NT2/D1 (cell line): ENCODE results near the gene RNF111.

Experiments
- DNase-seq: peaks from one replicate; pipeline ENCODE4 v3.0.0-alpha.2; 2011; ENCODE audit warnings: low read depth, low spot score
- H3K27me3 ChIP-seq: 2 replicates; pipeline ENCODE4 v1.6.0; 2011; ENCODE audit warnings: mild to moderate bottlenecking; ENCODE audit not compliant: insufficient read length, insufficient read depth
- H3K36me3 ChIP-seq: 2 replicates; pipeline ENCODE4 v1.6.1; 2011; ENCODE audit warnings: mild to moderate bottlenecking, low read length, mixed read lengths; ENCODE audit not compliant: insufficient read depth, insufficient read length
- H3K4me1 ChIP-seq: 2 replicates; pipeline ENCODE4 v1.5.1; 2011; ENCODE audit not compliant: insufficient read depth, insufficient read length
- H3K4me3 ChIP-seq: 2 replicates; pipeline ENCODE4 v1.5.1; 2011; ENCODE audit warnings: low read depth; ENCODE audit not compliant: insufficient read length
- H3K9ac ChIP-seq: 2 replicates; pipeline ENCODE4 v1.6.0; 2011; ENCODE audit warnings: low read depth; ENCODE audit not compliant: insufficient read length
- H3K9me3 ChIP-seq: 2 replicates; pipeline ENCODE4 v1.5.1; 2011; ENCODE audit warnings: mild to moderate bottlenecking, low read length; ENCODE audit not compliant: insufficient read depth
- SUZ12 ChIP-seq: IDR thresholded peaks from 2 replicates; pipeline ENCODE4 v1.6.1; 2011; ENCODE audit not compliant: insufficient read length, insufficient read depth; ENCODE audit errors: extremely low read depth
- YY1 ChIP-seq: IDR thresholded peaks from 2 replicates; pipeline ENCODE4 v1.6.1; 2011; ENCODE audit not compliant: insufficient read length, insufficient read depth
- ZNF274 ChIP-seq: IDR thresholded peaks from 2 replicates; pipeline ENCODE4 v1.6.1; 2011; ENCODE audit warnings: mild to moderate bottlenecking, low read depth, low read length

RNF111 gene

GRCh38 chr15:59060348-59060747, 72.9 kb downstream of the RNF111 start:
- DNase-seq = no peak
- Histone ChIP-seq H3K4me3 (no peak overlapping the region), H3K9me3 (no peaks in the 10 kb centered on the region), H3K27me3 (no peaks in the 10 kb centered on the region), H3K4me1 (no peaks in the 10 kb centered on the region), H3K36me3 (peaks cover 80% of the 10 kb centered on the region), H3K9ac (no peak overlapping the region)
- TF ChIP-seq YY1 = no peak
- no peak for TF ChIP-seq SUZ12
- TF ChIP-seq ZNF274 = no peak

DNA sequence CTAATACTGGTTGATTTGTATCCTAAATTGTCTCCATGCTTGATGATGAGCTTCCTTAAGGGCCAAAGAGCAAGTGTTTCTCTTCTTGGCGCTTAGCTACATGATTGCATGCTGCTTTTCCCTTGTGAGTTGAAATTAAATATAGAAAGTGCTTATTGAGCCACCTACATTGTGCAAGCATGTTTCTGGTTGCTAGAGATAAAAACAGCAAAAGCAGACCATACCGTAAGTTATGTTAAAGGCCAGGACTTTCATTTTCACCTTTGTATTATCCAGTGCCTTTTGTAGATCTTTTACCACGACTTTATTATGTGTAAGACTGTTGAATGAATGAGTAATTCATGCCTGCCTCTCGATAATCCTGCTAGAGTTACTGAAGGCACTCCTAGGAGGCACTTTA, 75.6 kb downstream of the RNF111 start:
- DNase-seq = no peak
- no peaks in the 10 kb centered on the region for H3K4me1 ChIP-seq
- TF ChIP-seq ZNF274 (no peak), SUZ12 (no peak), YY1 (no peak)
- no peak overlapping the region for H3K4me3 ChIP-seq
- peaks cover 91% of the 10 kb centered on the region for H3K36me3 ChIP-seq
- no peaks in the 10 kb centered on the region for H3K9me3 ChIP-seq
- H3K9ac ChIP-seq = no peak overlapping the region
- no peaks in the 10 kb centered on the region for H3K27me3 ChIP-seq

DNA sequence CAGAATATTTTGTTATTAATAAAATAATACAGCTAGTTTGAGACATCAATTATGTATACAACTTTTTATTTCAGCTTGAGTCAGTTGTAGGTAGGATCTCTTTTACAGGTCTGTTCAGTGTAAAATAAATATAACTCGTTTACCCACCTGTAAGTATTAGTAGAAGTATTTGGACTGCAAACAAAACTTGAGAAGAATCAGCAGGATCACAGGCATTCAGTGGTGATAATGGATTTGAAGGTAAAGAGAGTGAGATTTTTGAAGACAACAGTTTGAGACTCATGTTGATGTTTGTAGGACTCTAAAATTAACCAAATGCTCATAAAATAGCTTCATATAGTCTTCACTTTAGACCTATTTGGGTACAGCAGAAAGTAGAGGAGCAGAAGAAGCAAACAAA, 82.0 kb downstream of the RNF111 start:
- DNase-seq = no peak
- H3K4me3 ChIP-seq = no peak overlapping the region
- H3K9ac ChIP-seq = no peak overlapping the region
- H3K36me3 ChIP-seq = peaks cover 73% of the 10 kb centered on the region
- TF ChIP-seq SUZ12 = no peak
- TF ChIP-seq ZNF274 = no peak
- TF ChIP-seq YY1 = no peak
- no peaks in the 10 kb centered on the region for H3K4me1 ChIP-seq
- no peaks in the 10 kb centered on the region for H3K27me3 ChIP-seq
- H3K9me3 ChIP-seq = peaks cover 10% of the 10 kb centered on the region

DNA sequence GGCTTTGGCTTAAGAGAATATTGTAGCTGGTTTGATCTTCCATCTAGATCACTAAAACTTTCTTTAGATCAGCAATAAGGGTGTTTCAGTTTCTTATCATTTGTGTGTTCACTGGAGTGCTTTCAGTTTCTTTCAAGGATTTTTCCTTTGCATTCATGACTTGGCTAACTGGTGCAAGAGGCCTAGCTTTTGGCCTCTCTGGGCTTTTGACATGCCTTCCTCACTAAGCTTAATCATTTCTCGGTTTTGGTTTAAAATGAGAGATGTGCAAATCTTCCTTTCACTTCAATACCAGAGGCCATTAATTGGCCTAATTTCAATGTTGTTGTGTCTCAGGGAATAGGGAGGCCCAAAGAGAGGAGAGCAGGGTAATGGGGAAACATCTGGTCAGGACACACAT, 87.1 kb downstream of the RNF111 start:
- no peaks in the 10 kb centered on the region for H3K27me3 ChIP-seq
- H3K4me3 ChIP-seq = no peak overlapping the region
- DNase-seq = no peak
- H3K4me1 ChIP-seq = no peaks in the 10 kb centered on the region
- peaks cover 48% of the 10 kb centered on the region for H3K36me3 ChIP-seq
- TF ChIP-seq YY1 (no peak), SUZ12 (no peak), ZNF274 (no peak)
- peaks cover 10% of the 10 kb centered on the region for H3K9me3 ChIP-seq
- H3K9ac ChIP-seq = no peak overlapping the region

DNA sequence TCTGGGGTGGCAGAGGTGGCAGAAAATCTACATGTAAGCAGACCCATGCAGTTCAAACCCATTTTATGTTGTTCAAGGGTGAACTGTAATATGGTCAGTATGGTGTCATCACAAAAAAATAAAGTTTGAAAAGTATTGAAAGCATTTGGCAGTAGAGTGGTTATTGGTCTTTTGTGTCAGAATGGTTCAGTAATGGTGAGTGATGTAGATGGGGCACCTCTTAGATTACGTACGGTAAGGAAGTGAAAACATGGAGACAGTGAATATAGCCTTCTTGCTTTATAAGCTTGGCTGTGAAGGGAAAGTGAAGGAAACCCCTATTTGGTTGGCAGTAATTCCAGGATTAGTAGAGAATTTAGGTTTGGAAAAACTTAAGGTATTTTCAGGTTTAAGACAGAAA, 100.3 kb downstream of the RNF111 start:
- Histone ChIP-seq H3K27me3 (no peaks in the 10 kb centered on the region), H3K36me3 (peaks cover 71% of the 10 kb centered on the region)

GRCh38 chr15:59094077-59094476, 106.6 kb downstream of the RNF111 start:
- no peak for DNase-seq
- H3K9me3 ChIP-seq = no peaks in the 10 kb centered on the region
- no peaks in the 10 kb centered on the region for H3K27me3 ChIP-seq
- no peak for TF ChIP-seq ZNF274
- no peak for TF ChIP-seq SUZ12
- no peak for TF ChIP-seq YY1
- no peak overlapping the region for H3K4me3 ChIP-seq
- H3K36me3 ChIP-seq = peaks cover 73% of the 10 kb centered on the region
- no peak overlapping the region for H3K9ac ChIP-seq
- no peaks in the 10 kb centered on the region for H3K4me1 ChIP-seq

More for the DNA sequence above, 100.3 kb downstream of the RNF111 start:
- no peak overlapping the region for H3K4me3 ChIP-seq
- DNase-seq = no peak
- H3K9ac ChIP-seq = no peak overlapping the region
- no peaks in the 10 kb centered on the region for H3K9me3 ChIP-seq
- TF ChIP-seq ZNF274 (no peak), YY1 (no peak), SUZ12 (no peak)
- no peaks in the 10 kb centered on the region for H3K4me1 ChIP-seq

GRCh38 chr15:59096429-59096828, 109.0 kb downstream of the RNF111 start:
- Histone ChIP-seq H3K27me3 (no peaks in the 10 kb centered on the region), H3K9ac (no peak overlapping the region), H3K4me1 (no peaks in the 10 kb centered on the region), H3K4me3 (no peak overlapping the region), H3K36me3 (peaks cover 58% of the 10 kb centered on the region), H3K9me3 (no peaks in the 10 kb centered on the region)
- no peak for TF ChIP-seq ZNF274
- no peak for TF ChIP-seq SUZ12
- no peak for TF ChIP-seq YY1
- no peak for DNase-seq
